K562 treated with DMSO at 1 percent for 4 hours (cell line): ENCODE data around the gene CFAP57. TPM values are rescaled to one million over a fixed set of nuclear protein-coding genes. Genes with fewer than 3 reads are reported as not detected.

Source experiments
- total RNA-seq: library from RNA; unstranded; fragments of 300-600 nt; gene quantifications from 2 replicates; pipeline ENCODE4 v1.2.3, GENCODE V29; 2022; ENCODE audit not compliant: insufficient read depth

CFAP57 gene
- total RNA-seq: not detected in 2 replicates

GRCh38 chr1:43171876-43172526 is at the start of gene CFAP57, which contains the start of gene EBNA1BP2:
TSS of gene CFAP57 (plus strand) at chr1:43172330. CDS start at chr1:43172754, 424 bp downstream.
TSS of gene EBNA1BP2 (minus strand) at chr1:43172290. CDS start at chr1:43172118, 172 bp downstream.

GRCh38 chr1:43269627-43270375 is 97.7 kb downstream of the CFAP57 start, which contains the start of gene TMEM125:
TSS of gene TMEM125 (plus strand) at chr1:43269983. CDS start at chr1:43272723, 2,740 bp downstream.

GRCh38 chr1:43285269-43285990 is 113.3 kb downstream of the CFAP57 start, which contains the start of gene C1orf210:
TSS of gene C1orf210 (minus strand) at chr1:43285581. CDS start at chr1:43283270, 2,311 bp downstream.

GRCh38 chr1:43300378-43301094 is 128.4 kb downstream of the CFAP57 start, which contains the start of gene TIE1:
TSS of gene TIE1 (plus strand) at chr1:43300982. CDS start at chr1:43301072, 90 bp downstream.

Other genes starting within 250 kb of the CFAP57 start
- 29.0 and 38.7 TPM in 2 replicates for gene SLC2A1, start 213.5 kb upstream of the CFAP57 start, total RNA-seq
- 81.8 and 100.0 TPM in 2 replicates for gene EBNA1BP2, start within 50 bp of the CFAP57 start, total RNA-seq
- gene TMEM125, start 97.7 kb downstream of the CFAP57 start, total RNA-seq: 0.36 TPM in 1 of 2 replicates, not detected in the other
- gene C1orf210, start 113.3 kb downstream of the CFAP57 start, total RNA-seq: not detected in 2 replicates
- gene TIE1, start 128.7 kb downstream of the CFAP57 start, total RNA-seq: not detected in 2 replicates
- not detected in 2 replicates for gene MPL, start 165.5 kb downstream of the CFAP57 start, total RNA-seq
- 131 and 137 TPM in 2 replicates for gene CDC20, start 186.7 kb downstream of the CFAP57 start, total RNA-seq
- 87.0 and 121 TPM in 2 replicates for gene ELOVL1, start 195.7 kb downstream of the CFAP57 start, total RNA-seq
- gene MED8, start 217.5 kb downstream of the CFAP57 start, total RNA-seq: 47.2 and 48.6 TPM in 2 replicates
- 13.9 and 21.8 TPM in 2 replicates for gene SZT2, start 217.6 kb downstream of the CFAP57 start, total RNA-seq